Measurements from ENCODE around the gene ABCC1. TPM values are rescaled to one million over a fixed set of nuclear protein-coding genes. Genes with fewer than 3 reads are reported as not detected.

The ABCC1 gene
- polyA plus RNA-seq, 1 of the 3 experiments (the other 2 are of a cell fraction) = 23.7 TPM

DNA sequence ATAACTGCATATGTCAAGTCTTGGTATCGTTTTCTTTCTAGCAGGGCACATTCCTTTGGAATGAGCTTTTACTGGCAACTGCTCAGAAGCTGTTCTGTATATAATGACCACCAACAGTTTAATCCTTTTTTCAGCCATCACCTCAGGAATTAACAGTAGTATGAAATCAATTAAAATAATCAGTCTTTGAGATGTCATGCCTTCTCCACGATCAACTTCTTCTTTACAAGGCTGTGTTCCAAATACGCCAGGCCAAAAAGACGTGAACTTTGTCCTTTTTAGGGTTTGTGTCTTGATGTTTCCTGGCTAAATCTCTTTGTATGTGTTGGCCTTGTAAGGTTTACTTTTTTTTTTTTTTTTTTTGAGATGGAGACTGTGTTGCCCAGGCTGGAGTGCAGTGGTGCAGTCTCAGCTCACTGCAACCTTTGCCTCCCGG lies 54.9 kb downstream of the ABCC1 start:
- no peak for DNase-seq
- Histone ChIP-seq H3K9ac (no peak overlapping the region), H2AFZ (ENCODE audit: low read depth) (no peak overlapping the region), H3K79me2 (ENCODE audit: insufficient read depth) (peaks cover 71% of the 10 kb centered on the region), H3K4me2 (0 out of 2 replicates have a peak overlapping the region, but pooled peaks have one; percentile 31), H3F3A (replicated peaks; ENCODE audit: insufficient read depth) (peaks cover 26% of the 10 kb centered on the region), H3K36me3 (replicated peaks in 1 of 2; ENCODE audit: control insufficient read depth in 1 of 2, insufficient read depth in 2 of 2, low read length in 1 of 2) (no peaks in the 10 kb centered on the region), H3K27ac (ENCODE audit: low read depth in 2 of 2, low read length in 1 of 2) (peak overlapping the region in 1 of 2 experiments; percentile 75; a peak in 3 of 4 replicates), H4K20me1 (ENCODE audit: insufficient read depth) (no peaks in the 10 kb centered on the region), H3K27me3 (ENCODE audit: insufficient read depth) (no peaks in the 10 kb centered on the region), H3K4me3 (ENCODE audit: low read depth in 2 of 2, low read length in 1 of 2) (no peak overlapping the region), H3K4me1 (ENCODE audit: control insufficient read depth in 1 of 2, insufficient read depth in 2 of 2, low read depth in 1 of 2, low read length in 1 of 2) (peaks cover 0 to 17% of the 10 kb centered on the region in 2 experiments; a peak in 2 of 4 replicates), H3K9me3 (no peaks in the 10 kb centered on the region), H3K9me2 (no peaks in the 10 kb centered on the region)
- TF ChIP-seq JUND (IDR thresholded peaks at IDR 0.05) (peak; percentile 48), ELF1 (IDR thresholded peaks at IDR 0.05) (no peak), TCF12 (IDR thresholded peaks at IDR 0.05) (peak; percentile 54), EP300 (IDR thresholded peaks at IDR 0.05; ENCODE audit: borderline replicate concordance in 1 of 2, low read depth in 1 of 2, low read length in 1 of 2) (peak in 1 of 2 experiments; percentile 47; a peak in 1 of 4 replicates), FOSL2 (IDR thresholded peaks at IDR 0.05; ENCODE audit: borderline replicate concordance, low read depth) (no peak), NFIC (IDR thresholded peaks at IDR 0.05; ENCODE audit: borderline replicate concordance) (peak; percentile 54; the same call in 1 of the 2 replicates)
- TF ChIP-seq, protein P1, sequence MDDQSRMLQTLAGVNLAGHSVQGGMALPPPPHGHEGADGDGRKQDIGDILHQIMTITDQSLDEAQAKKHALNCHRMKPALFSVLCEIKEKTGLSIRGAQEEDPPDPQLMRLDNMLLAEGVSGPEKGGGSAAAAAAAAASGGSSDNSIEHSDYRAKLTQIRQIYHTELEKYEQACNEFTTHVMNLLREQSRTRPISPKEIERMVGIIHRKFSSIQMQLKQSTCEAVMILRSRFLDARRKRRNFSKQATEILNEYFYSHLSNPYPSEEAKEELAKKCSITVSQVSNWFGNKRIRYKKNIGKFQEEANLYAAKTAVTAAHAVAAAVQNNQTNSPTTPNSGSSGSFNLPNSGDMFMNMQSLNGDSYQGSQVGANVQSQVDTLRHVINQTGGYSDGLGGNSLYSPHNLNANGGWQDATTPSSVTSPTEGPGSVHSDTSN (IDR thresholded peaks at IDR 0.05) = 0 out of 2 replicates have a peak, but pooled peaks have one; percentile 26
- 47% methylated on average over 5 of the region's 5 CpGs for WGBS (ENCODE audit: low lambda C conversion rate)
- CTCF ChIA-PET = no interaction called here
- POLR2A ChIA-PET = no interaction called here

DNA sequence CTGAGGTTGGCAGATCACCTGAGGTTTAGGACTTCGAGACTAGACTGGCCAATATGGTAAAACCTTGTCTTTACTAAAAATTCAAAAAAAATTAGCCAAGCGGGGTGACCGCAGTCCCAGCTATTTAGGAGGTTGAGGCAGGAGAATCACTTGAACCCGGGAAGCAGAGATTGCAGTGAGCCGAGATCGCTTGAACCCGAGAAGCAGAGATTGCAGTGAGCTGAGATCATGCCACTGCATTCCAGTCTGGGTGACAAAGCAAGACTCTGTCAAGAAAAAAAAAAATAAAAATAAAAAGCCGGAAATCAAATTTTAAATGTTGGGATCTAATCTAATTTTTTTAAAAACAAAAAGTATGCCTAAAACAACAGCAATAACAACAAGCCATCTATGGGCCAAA lies 56.3 kb downstream of the ABCC1 start:
- H3K9ac ChIP-seq = peak overlapping the region; percentile 36; the same call in 1 of the 2 replicates
- ChIA-PET POLR2A (no interaction called here), CTCF (no interaction called here)
- peaks cover 0 to 7% of the 10 kb centered on the region in 2 experiments for H3K36me3 ChIP-seq (replicated peaks in 1 of 2; ENCODE audit: control insufficient read depth in 1 of 2, insufficient read depth in 2 of 2, low read length in 1 of 2)
- H3K9me2 ChIP-seq = no peaks in the 10 kb centered on the region
- no peak overlapping the region for H3K4me3 ChIP-seq (ENCODE audit: low read depth in 2 of 2, low read length in 1 of 2)
- no peak overlapping the region for H2AFZ ChIP-seq (ENCODE audit: low read depth)
- H3K4me2 ChIP-seq = peak overlapping the region; percentile 41
- H3F3A ChIP-seq (replicated peaks; ENCODE audit: insufficient read depth) = peaks cover 26% of the 10 kb centered on the region
- 0 out of 2 replicates have a peak, but pooled peaks have one; percentile 12 for TF ChIP-seq JUND (IDR thresholded peaks at IDR 0.05)
- peak; percentile 17; the same call in 1 of the 2 replicates for TF ChIP-seq FOSL2 (IDR thresholded peaks at IDR 0.05; ENCODE audit: borderline replicate concordance, low read depth)
- TF ChIP-seq, protein P2, sequence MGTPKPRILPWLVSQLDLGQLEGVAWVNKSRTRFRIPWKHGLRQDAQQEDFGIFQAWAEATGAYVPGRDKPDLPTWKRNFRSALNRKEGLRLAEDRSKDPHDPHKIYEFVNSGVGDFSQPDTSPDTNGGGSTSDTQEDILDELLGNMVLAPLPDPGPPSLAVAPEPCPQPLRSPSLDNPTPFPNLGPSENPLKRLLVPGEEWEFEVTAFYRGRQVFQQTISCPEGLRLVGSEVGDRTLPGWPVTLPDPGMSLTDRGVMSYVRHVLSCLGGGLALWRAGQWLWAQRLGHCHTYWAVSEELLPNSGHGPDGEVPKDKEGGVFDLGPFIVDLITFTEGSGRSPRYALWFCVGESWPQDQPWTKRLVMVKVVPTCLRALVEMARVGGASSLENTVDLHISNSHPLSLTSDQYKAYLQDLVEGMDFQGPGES (IDR thresholded peaks at IDR 0.05; ENCODE audit: low read depth, low read length) = no peak
- no peak for DNase-seq
- peak overlapping the region in 1 of 2 experiments; percentile 75; a peak in 2 of 4 replicates for H3K27ac ChIP-seq (ENCODE audit: low read depth in 2 of 2, low read length in 1 of 2)
- peaks cover 59% of the 10 kb centered on the region for H3K79me2 ChIP-seq (ENCODE audit: insufficient read depth)
- peaks cover 0 to 17% of the 10 kb centered on the region in 2 experiments; a peak in 2 of 4 replicates for H3K4me1 ChIP-seq (ENCODE audit: control insufficient read depth in 1 of 2, insufficient read depth in 2 of 2, low read depth in 1 of 2, low read length in 1 of 2)
- H3K27me3 ChIP-seq (ENCODE audit: insufficient read depth) = no peaks in the 10 kb centered on the region
- H4K20me1 ChIP-seq (ENCODE audit: insufficient read depth) = no peaks in the 10 kb centered on the region
- no peaks in the 10 kb centered on the region for H3K9me3 ChIP-seq
- WGBS (ENCODE audit: low lambda C conversion rate) = 61% methylated on average over 8 of the region's 8 CpGs

DNA sequence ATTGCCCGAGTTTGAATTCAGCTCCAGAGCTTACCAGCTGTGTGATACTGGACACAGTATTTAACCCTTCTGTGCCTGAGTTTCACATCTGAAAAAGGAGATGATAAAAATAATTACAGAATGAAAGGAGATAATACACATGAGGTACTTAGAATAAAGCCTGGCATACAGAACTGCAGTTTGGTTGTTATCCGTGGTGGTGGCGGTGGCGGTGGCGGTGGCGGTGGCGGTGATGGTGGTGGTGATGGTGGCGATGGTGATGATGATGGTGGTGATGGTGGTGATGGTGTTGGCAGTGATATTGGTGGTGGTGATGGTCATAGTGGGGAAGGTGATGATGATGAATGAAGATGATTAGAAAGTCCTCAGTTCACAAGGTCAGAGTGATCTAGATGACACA lies 57.2 kb downstream of the ABCC1 start:
- no peak overlapping the region for H3K4me2 ChIP-seq
- TF ChIP-seq, protein P3, sequence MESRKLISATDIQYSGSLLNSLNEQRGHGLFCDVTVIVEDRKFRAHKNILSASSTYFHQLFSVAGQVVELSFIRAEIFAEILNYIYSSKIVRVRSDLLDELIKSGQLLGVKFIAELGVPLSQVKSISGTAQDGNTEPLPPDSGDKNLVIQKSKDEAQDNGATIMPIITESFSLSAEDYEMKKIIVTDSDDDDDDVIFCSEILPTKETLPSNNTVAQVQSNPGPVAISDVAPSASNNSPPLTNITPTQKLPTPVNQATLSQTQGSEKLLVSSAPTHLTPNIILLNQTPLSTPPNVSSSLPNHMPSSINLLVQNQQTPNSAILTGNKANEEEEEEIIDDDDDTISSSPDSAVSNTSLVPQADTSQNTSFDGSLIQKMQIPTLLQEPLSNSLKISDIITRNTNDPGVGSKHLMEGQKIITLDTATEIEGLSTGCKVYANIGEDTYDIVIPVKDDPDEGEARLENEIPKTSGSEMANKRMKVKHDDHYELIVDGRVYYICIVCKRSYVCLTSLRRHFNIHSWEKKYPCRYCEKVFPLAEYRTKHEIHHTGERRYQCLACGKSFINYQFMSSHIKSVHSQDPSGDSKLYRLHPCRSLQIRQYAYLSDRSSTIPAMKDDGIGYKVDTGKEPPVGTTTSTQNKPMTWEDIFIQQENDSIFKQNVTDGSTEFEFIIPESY (IDR thresholded peaks at IDR 0.05; ENCODE audit: borderline replicate concordance, low read depth) = no peak
- TF ChIP-seq GABPA (IDR thresholded peaks at IDR 0.05; ENCODE audit: low read depth) = no peak
- TF ChIP-seq YY1 (IDR thresholded peaks at IDR 0.05; ENCODE audit: low read depth) = no peak
- TF ChIP-seq, protein P1 (IDR thresholded peaks at IDR 0.05) = no peak
- TF ChIP-seq USF2 (IDR thresholded peaks at IDR 0.05; ENCODE audit: borderline replicate concordance, low read depth, low read length) = no peak
- H3K36me3 ChIP-seq (replicated peaks in 1 of 2; ENCODE audit: control insufficient read depth in 1 of 2, insufficient read depth in 2 of 2, low read length in 1 of 2) = peaks cover 0 to 8% of the 10 kb centered on the region in 2 experiments
- no peak overlapping the region for H3K4me3 ChIP-seq (ENCODE audit: low read depth in 2 of 2, low read length in 1 of 2)
- ChIA-PET CTCF (no interaction called here), POLR2A (no interaction called here)
- no peaks in the 10 kb centered on the region for H3K27me3 ChIP-seq (ENCODE audit: insufficient read depth)
- no peak overlapping the region for H2AFZ ChIP-seq (ENCODE audit: low read depth)
- DNase-seq = no peak
- H3K9me2 ChIP-seq = no peaks in the 10 kb centered on the region
- whole genome bisulfite sequencing (ENCODE audit: low lambda C conversion rate) = 83% methylated on average over 8 of the region's 8 CpGs
- no peaks in the 10 kb centered on the region for H4K20me1 ChIP-seq (ENCODE audit: insufficient read depth)
- no peaks in the 10 kb centered on the region for H3K9me3 ChIP-seq
- H3K9ac ChIP-seq = no peak overlapping the region
- peaks cover 26% of the 10 kb centered on the region for H3F3A ChIP-seq (replicated peaks; ENCODE audit: insufficient read depth)
- H3K79me2 ChIP-seq (ENCODE audit: insufficient read depth) = peaks cover 50% of the 10 kb centered on the region
- H3K4me1 ChIP-seq (ENCODE audit: control insufficient read depth in 1 of 2, insufficient read depth in 2 of 2, low read depth in 1 of 2, low read length in 1 of 2) = peaks cover 0 to 17% of the 10 kb centered on the region in 2 experiments; a peak in 2 of 4 replicates
- H3K27ac ChIP-seq (ENCODE audit: low read depth in 2 of 2, low read length in 1 of 2) = peak overlapping the region in 1 of 2 experiments; percentile 75; a peak in 1 of 4 replicates

Data from SK-N-SH (cell line).